CD14-positive monocyte (primary cell): ENCODE measurements around the gene TYRP1. TPM values are rescaled to one million over a fixed set of nuclear protein-coding genes. Genes with fewer than 3 reads are reported as not detected.

Experiments
- DNase-seq, 3 donors: peaks; one replicate each; pipeline ENCODE4 v3.0.0-alpha.2; 2011 to 2022
- H2AFZ ChIP-seq: 2 replicates; pipeline ENCODE4 v1.6.0; 2012; ENCODE audit warnings: mild to moderate bottlenecking, low read depth, low read length, inconsistent platforms; ENCODE audit not compliant: insufficient read depth, poor library complexity, severe bottlenecking
- H3K27ac ChIP-seq, 2 donors: 1 replicate in 1 of 2; 2 replicates in 1 of 2; pipeline ENCODE4 v1.5.1; 2012 to 2013; ENCODE audit warnings: low read length in 2 of 2, control low read depth in 1 of 2, inconsistent platforms in 1 of 2, low read depth in 1 of 2, mild to moderate bottlenecking in 1 of 2
- H3K27me3 ChIP-seq, 2 donors: one replicate each; pipeline versions ENCODE4 v1.6.0 to v1.6.1; 2011 to 2013; ENCODE audit warnings: low read length in 2 of 2; ENCODE audit not compliant: control insufficient read depth in 2 of 2, insufficient read depth in 2 of 2
- H3K36me3 ChIP-seq, 2 donors: replicated peaks in 1 of 2; 1 replicate in 1 of 2; 2 replicates in 1 of 2; pipeline versions ENCODE4 v1.5.1 to v1.6.1; 2012 to 2013; ENCODE audit warnings: low read length in 2 of 2, control low read depth in 1 of 2, inconsistent platforms in 1 of 2, mild to moderate bottlenecking in 1 of 2; ENCODE audit not compliant: insufficient read depth in 2 of 2, control insufficient read depth in 1 of 2
- H3K4me1 ChIP-seq, 2 donors: 1 replicate in 1 of 2; 2 replicates in 1 of 2; pipeline versions ENCODE4 v1.5.1 to v1.6.1; 2012 to 2013; ENCODE audit warnings: low read length in 2 of 2, control low read depth in 1 of 2, inconsistent platforms in 1 of 2, mild to moderate bottlenecking in 1 of 2, moderate library complexity in 1 of 2; ENCODE audit not compliant: insufficient read depth in 2 of 2, control insufficient read depth in 1 of 2
- H3K4me2 ChIP-seq: replicated peaks from 2 replicates; pipeline ENCODE3; 2012; ENCODE audit warnings: low read length, moderate library complexity, mild to moderate bottlenecking; ENCODE audit not compliant: poor library complexity, severe bottlenecking; ENCODE audit errors: extremely low read depth
- H3K4me3 ChIP-seq, 3 experiments: fragments of 200-600 bp in 1 of 3; sonication (generic) in 1 of 3; replicated peaks in 1 of 3; 1 replicate in 2 of 3; 2 replicates in 1 of 3; pipeline ENCODE4 v1.5.1; 2011 to 2013; ENCODE audit warnings: low read length in 3 of 3, mild to moderate bottlenecking in 3 of 3, control low read depth in 2 of 3, low read depth in 2 of 3, inconsistent platforms in 1 of 3, moderate library complexity in 1 of 3
- H3K79me2 ChIP-seq: 2 replicates; pipeline ENCODE4 v1.6.0; 2012; ENCODE audit warnings: mild to moderate bottlenecking, control low read depth, inconsistent platforms, low read length, moderate library complexity; ENCODE audit not compliant: insufficient read depth
- H3K9ac ChIP-seq: 2 replicates; pipeline ENCODE4 v1.6.0; 2017; ENCODE audit warnings: low read length, mild to moderate bottlenecking; ENCODE audit not compliant: insufficient read depth, poor library complexity, severe bottlenecking
- H3K9me3 ChIP-seq, 2 donors: replicated peaks in 1 of 2; 1 replicate in 1 of 2; 2 replicates in 1 of 2; pipeline versions ENCODE4 v1.5.1 to v1.6.1; 2012 to 2013; ENCODE audit warnings: low read length in 2 of 2, control low read depth in 1 of 2; ENCODE audit not compliant: control insufficient read depth in 1 of 2, insufficient read depth in 1 of 2
- H4K20me1 ChIP-seq: 2 replicates; pipeline ENCODE4 v1.6.0; 2012; ENCODE audit warnings: mild to moderate bottlenecking, low read length, control low read depth, moderate library complexity; ENCODE audit not compliant: insufficient read depth
- H3K27ac Mint-ChIP-seq, 7 donors: one replicate each; pipeline ENCODE4 v1.8.0; 2020; ENCODE audit warnings: mild to moderate bottlenecking in 7 of 7, mixed read lengths in 7 of 7, moderate library complexity in 6 of 7, inconsistent platforms in 2 of 7
- H3K27me3 Mint-ChIP-seq, 3 donors: one replicate each; pipeline ENCODE4 v1.8.0; 2021 to 2022; ENCODE audit warnings: low read depth in 3 of 3, mild to moderate bottlenecking in 3 of 3, mixed read lengths in 3 of 3, moderate library complexity in 3 of 3, inconsistent platforms in 1 of 3
- H3K36me3 Mint-ChIP-seq, 2 donors: one replicate each; pipeline ENCODE4 v1.8.0; 2020; ENCODE audit warnings: mixed read lengths in 2 of 2, inconsistent platforms in 1 of 2, mild to moderate bottlenecking in 1 of 2
- H3K4me1 Mint-ChIP-seq: one replicate; pipeline ENCODE4 v1.8.0; 2020; ENCODE audit warnings: mild to moderate bottlenecking, mixed read lengths
- H3K4me3 Mint-ChIP-seq, 2 donors: one replicate each; pipeline ENCODE4 v1.8.0; 2020; ENCODE audit warnings: mild to moderate bottlenecking in 2 of 2, mixed read lengths in 2 of 2, moderate library complexity in 1 of 2
- H3K9me3 Mint-ChIP-seq, 7 donors: one replicate each; pipeline ENCODE4 v1.8.0; 2020 to 2022; ENCODE audit warnings: mixed read lengths in 7 of 7, mild to moderate bottlenecking in 6 of 7, moderate library complexity in 6 of 7, inconsistent platforms in 2 of 7
- CTCF ChIP-seq: fragments of 200-600 bp; IDR thresholded peaks from one replicate; pipeline ENCODE4 v1.8.0; 2022; ENCODE audit warnings: antibody characterized with exemption, mild to moderate bottlenecking
- WGBS: methylation state at CpG from one replicate; pipeline ENCODE4 v1.1.5; 2013; ENCODE audit warnings: missing lambda C conversion rate; ENCODE audit not compliant: insufficient coverage; 5-methylcytosine and 5-hydroxymethylcytosine counted together
- intact Hi-C, 2 donors: fragments of 100-400 bp; cut with micrococcal nuclease; formaldehyde crosslinking; loops; one replicate each; pipeline versions ENCODE4 v1.15.0 to v1.15.1; 2023
- polyA plus RNA-seq, 3 donors: library from polyadenylated mRNA; depleted of rRNA in 1 of 3; unstranded in 2 of 3; stranded (reverse) in 1 of 3; fragments of 300-500 nt in 2 of 3; fragments of >200 nt in 1 of 3; fragmentation: Illumina TruSeq in 2 of 3; gene quantifications; 1 replicate in 2 of 3; 2 replicates in 1 of 3; pipeline ENCODE4 v1.2.3, GENCODE V29; 2012 to 2021

The TYRP1 gene
- polyA plus RNA-seq, 3 donors: not detected

- H3K79me2 ChIP-seq: no peaks in the 10 kb centered on the region
- Mint-ChIP-seq H3K4me1 (no peaks in the 10 kb centered on the region), H3K9me3 (peaks cover 0 to 4% (median 0%) of the 10 kb centered on the region in 7 donors), H3K4me3 (no peak overlapping the region), H3K36me3 (no peaks in the 10 kb centered on the region), H3K27me3 (no peaks in the 10 kb centered on the region), H3K27ac (no peak overlapping the region)
- H3K4me1 ChIP-seq: no peaks in the 10 kb centered on the region
- no peaks in the 10 kb centered on the region for H3K9me3 ChIP-seq
- H3K36me3 ChIP-seq: no peaks in the 10 kb centered on the region
- H3K27ac ChIP-seq: no peak overlapping the region
- intact Hi-C loops: no loop called here
- no peak overlapping the region for H3K4me3 ChIP-seq
- H3K4me2 ChIP-seq: no peak overlapping the region
- no peaks in the 10 kb centered on the region for H3K27me3 ChIP-seq
- no peak overlapping the region for H2AFZ ChIP-seq
- no peak overlapping the region for H3K9ac ChIP-seq
- no peaks in the 10 kb centered on the region for H4K20me1 ChIP-seq
- no peak for DNase-seq
- TF ChIP-seq CTCF: no peak
These were observed 37.7 kb downstream of the TYRP1 start for GRCh38 chr9:12730927-12731326.

- Mint-ChIP-seq H3K27me3 (no peaks in the 10 kb centered on the region), H3K4me1 (no peaks in the 10 kb centered on the region), H3K27ac (no peak overlapping the region), H3K36me3 (no peaks in the 10 kb centered on the region), H3K4me3 (no peak overlapping the region), H3K9me3 (peaks cover 0 to 4% (median 0%) of the 10 kb centered on the region in 7 donors)
- DNase-seq: no peak
- Histone ChIP-seq H3K4me2 (no peak overlapping the region), H3K27ac (no peak overlapping the region), H4K20me1 (no peaks in the 10 kb centered on the region), H2AFZ (no peak overlapping the region), H3K27me3 (no peaks in the 10 kb centered on the region), H3K36me3 (no peaks in the 10 kb centered on the region), H3K4me3 (no peak overlapping the region), H3K4me1 (no peaks in the 10 kb centered on the region), H3K9ac (no peak overlapping the region), H3K79me2 (no peaks in the 10 kb centered on the region), H3K9me3 (no peaks in the 10 kb centered on the region)
- 93% methylated on average over 2 of the region's 3 CpGs for WGBS
- TF ChIP-seq CTCF: no peak
- intact Hi-C loops: no loop called here
These were observed 39.8 kb downstream of the TYRP1 start for GRCh38 chr9:12732971-12733370.
